Fibroblast of skin of left biceps (primary cell): Measurements from ENCODE around the gene HLA-DQB1.

Experiments
- DNase-seq, 2 experiments: peaks; one replicate each; pipeline ENCODE4 v3.0.0-alpha.2; 2013; ENCODE audit warnings: low read depth in 2 of 2

The HLA-DQB1 gene

DNA sequence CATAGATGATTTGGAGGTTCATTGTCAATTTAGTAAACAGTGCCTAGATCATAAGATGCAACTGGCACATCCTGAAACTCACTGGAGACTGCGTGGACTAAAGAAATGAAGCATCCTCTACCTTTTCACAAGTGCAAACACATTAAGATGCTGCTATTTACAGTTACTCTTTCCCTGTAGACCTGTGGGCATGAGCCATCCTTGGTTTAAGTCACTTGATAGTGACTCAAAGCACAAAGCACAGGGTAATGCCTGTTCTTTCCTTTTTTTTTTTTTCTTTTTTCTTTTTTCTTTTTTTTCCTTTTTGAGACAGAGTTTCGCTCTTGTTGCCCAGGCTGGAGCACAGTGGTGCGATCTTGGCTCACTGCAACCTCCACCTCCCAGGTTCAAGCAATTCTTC lies 39.2 kb downstream of the HLA-DQB1 start:
- no peak for DNase-seq

- no peak for DNase-seq
Observed at GRCh38 chr6:32625137-32625536, 41.3 kb downstream of the HLA-DQB1 start.

DNA sequence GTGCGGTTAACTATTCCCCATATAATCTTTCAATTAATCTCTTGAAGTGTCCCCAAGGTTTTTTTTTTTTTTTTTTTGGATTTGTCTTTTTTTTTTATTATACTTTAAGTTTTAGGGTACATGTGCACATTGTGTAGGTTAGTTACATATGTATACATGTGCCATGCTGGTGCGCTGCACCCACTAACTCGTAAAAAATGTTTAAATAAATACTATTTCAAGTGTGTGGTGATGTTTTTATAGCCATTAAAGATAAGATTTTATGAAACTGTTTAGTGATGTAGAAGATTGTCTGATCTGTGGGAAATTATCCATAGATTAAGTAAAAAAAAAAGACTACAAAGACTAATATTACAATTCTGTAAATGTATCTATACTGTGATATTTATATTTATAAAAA lies 41.9 kb downstream of the HLA-DQB1 start:
- DNase-seq = no peak

DNA sequence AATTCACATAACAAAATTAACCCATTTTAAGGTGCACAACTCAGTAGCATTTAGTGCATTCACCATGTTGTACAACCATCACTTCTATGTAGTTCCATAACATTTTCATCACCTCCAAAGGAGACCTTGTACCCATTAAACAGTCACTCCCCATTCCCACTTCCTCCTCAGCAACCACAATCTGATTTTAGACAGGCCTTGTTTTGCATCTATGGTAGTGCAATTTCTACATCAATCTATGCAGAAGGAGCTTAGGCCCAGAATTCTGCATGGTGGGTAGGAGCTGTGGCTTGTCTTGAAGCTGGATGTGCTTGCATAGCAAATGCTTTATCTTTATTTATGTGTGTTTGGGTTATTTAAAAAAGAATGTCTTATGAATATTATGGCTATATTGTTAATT lies 42.8 kb downstream of the HLA-DQB1 start:
- DNase-seq = no peak

GRCh38 chr6:32622545-32623401 lies 43.7 kb downstream of the HLA-DQB1 start:
- DNase-seq = no peak

- DNase-seq = no peak
Observed at GRCh38 chr6:32621372-32621771, 45.1 kb downstream of the HLA-DQB1 start.

- no peak for DNase-seq
Observed at GRCh38 chr6:32617751-32618150, 48.7 kb downstream of the HLA-DQB1 start.

DNA sequence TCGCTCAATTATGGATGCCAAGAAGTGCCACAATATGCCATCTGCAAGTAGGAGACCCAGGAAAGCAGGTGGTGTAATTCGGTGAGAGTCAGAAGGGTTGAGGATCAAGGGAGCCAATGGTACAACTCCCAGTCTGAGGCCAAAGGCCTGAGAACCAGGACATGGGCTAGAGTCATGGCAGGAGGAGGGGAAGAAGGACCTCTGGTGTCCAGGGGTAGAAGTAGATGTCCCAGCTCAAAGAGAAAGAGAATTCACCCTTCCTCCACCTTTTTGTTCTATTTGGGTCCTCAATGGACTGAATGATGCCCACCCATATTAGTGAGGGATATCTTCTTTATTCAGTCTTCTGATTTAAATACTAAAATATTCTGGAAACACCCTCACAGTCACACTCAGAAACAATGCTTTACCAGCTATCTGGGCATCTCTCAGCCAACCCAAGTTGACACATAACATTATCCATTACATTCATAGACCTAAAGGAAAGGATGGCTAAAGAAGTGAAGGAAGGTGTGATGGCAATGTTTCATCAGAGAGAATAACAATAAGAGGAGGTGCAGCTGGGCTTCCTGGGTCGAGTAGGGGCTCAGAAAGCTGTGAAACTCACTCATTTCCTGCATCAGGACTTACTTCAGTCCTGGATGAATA lies 50.4 kb downstream of the HLA-DQB1 start:
- DNase-seq = no peak

DNA sequence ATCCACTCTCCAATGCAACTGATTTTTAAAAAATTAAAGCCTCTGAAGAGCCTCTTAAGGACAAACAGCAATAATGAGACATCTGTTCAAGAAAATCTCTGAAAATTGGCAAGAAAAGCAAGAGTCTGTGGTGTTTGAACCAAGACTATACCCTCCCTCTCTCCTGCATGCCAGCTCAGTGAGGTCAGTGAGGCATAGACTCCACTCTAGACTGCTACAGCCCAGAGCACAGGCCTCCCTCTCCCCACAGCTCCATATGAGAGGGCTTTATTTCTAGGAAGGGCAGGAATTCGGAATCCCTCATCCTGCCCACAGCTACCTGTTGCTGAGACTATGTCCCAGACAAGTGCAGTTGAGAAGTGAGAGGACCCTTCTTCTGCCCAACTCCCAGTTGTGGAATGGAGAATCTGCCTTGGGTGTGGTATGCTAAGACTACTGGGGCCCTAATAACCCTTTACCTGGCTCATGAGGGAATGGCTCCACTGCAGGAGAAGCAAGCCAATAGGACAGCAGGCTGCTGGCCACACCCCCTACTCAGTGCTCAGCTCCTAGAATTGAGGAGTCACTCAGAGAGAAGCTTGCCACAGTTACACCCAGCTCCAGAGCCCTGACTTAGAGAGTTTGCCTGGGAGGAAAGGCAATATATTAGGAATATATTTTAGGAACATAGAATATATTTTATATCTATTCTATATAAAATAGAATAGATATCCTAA lies 51.9 kb downstream of the HLA-DQB1 start:
- DNase-seq = no peak

DNA sequence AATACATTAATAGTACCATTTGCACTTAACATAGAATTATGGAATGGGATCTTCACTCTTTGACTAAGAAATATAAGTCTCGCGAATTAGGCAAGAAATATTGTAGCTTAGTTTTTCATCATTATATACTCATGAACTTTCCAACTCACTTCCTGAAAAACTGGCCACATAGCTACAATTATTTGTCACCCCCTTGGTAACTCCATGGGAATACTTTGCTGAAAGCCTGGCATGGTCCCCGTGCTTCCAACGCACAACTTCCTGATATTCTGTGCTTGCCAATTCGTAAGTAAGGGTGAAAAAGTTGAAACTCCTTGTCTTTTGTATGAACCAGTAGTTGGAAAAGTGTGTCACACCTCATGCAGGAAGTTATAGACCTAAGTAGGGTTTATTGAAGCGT lies 53.0 kb downstream of the HLA-DQB1 start:
- no peak for DNase-seq

GRCh38 chr6:32610682-32611296 lies 55.7 kb downstream of the HLA-DQB1 start:
- no peak for DNase-seq

- DNase-seq = peak; percentile 70 to 71
Observed at GRCh38 chr6:32609731-32610640, 56.5 kb downstream of the HLA-DQB1 start.
